GM20431 (cell line): ENCODE results near the gene NINL.

Experiments used
- in situ Hi-C: fragments of 300-500 bp; cut with MseI, MboI; formaldehyde crosslinking; loops from one replicate; pipeline ENCODE4 v1.15.0; 2020; ENCODE audit warnings: low sequenced_read_pairs; ENCODE audit not compliant: unreplicated experiment

Gene NINL

GRCh38 chr20:25538838-25539665 is 46.3 kb downstream of the NINL start:
- in situ Hi-C loops = no loop called here

GRCh38 chr20:25537890-25538289 is 47.4 kb downstream of the NINL start:
- in situ Hi-C loops = no loop called here

- in situ Hi-C loops = no loop called here
Observed at GRCh38 chr20:25535762-25536161, 49.6 kb downstream of the NINL start.

GRCh38 chr20:25534845-25535244 is 50.5 kb downstream of the NINL start:
- in situ Hi-C loops = no loop called here

GRCh38 chr20:25533920-25534700 is 51.2 kb downstream of the NINL start:
- in situ Hi-C loops = no loop called here

GRCh38 chr20:25532971-25533391 is 52.4 kb downstream of the NINL start:
- in situ Hi-C loops = no loop called here

- in situ Hi-C loops = no loop called here
Observed at GRCh38 chr20:25532015-25532751, 53.1 kb downstream of the NINL start.

- in situ Hi-C loops = no loop called here
Observed at GRCh38 chr20:25529295-25529951, 55.9 kb downstream of the NINL start.

- in situ Hi-C loops = no loop called here
Observed at GRCh38 chr20:25527949-25528348, 57.4 kb downstream of the NINL start.

GRCh38 chr20:25526446-25526845 is 58.9 kb downstream of the NINL start:
- in situ Hi-C loops = no loop called here

- in situ Hi-C loops = no loop called here
Observed at GRCh38 chr20:25525867-25526266, 59.5 kb downstream of the NINL start.

GRCh38 chr20:25525295-25525694 is 60.0 kb downstream of the NINL start:
- in situ Hi-C loops = no loop called here

- in situ Hi-C loops = loop anchor here (25.0 kb wide), 1 partner anchor 91 kb away; the partner anchor contains the start of gene NANP
Observed at GRCh38 chr20:25521382-25521781, 63.9 kb downstream of the NINL start.

- in situ Hi-C loops = loop anchor here (25.0 kb wide), 1 partner anchor 95 kb away; the partner anchor contains the start of gene NANP
Observed at GRCh38 chr20:25517124-25517523, 68.2 kb downstream of the NINL start.

- in situ Hi-C loops = loop anchor here (25.0 kb wide), 1 partner anchor 97 kb away; the partner anchor contains the start of gene NANP
Observed at GRCh38 chr20:25514747-25515340, 70.5 kb downstream of the NINL start.

- in situ Hi-C loops = loop anchor here (25.0 kb wide), 1 partner anchor 98 kb away; the partner anchor contains the start of gene NANP
Observed at GRCh38 chr20:25514195-25514594, 71.1 kb downstream of the NINL start.

- in situ Hi-C loops = loop anchor here (25.0 kb wide), 1 partner anchor 100 kb away; the partner anchor contains the start of gene NANP
Observed at GRCh38 chr20:25512709-25513108, 72.6 kb downstream of the NINL start.

- in situ Hi-C loops = loop anchor here (25.0 kb wide), 1 partner anchor 101 kb away; the partner anchor contains the start of gene NANP
Observed at GRCh38 chr20:25511183-25511582, 74.1 kb downstream of the NINL start.

GRCh38 chr20:25510721-25511120 is 74.6 kb downstream of the NINL start:
- in situ Hi-C loops = loop anchor here (25.0 kb wide), 1 partner anchor 102 kb away; the partner anchor contains the start of gene NANP
